AG09319 (cell line): ENCODE data around the gene POFUT2.

ENCODE experiments used
- DNase-seq: peaks from one replicate; pipeline ENCODE4 v3.0.0-alpha.2; 2010; ENCODE audit warnings: low read depth; ENCODE audit errors: extremely low read depth
- CTCF ChIP-seq: IDR thresholded peaks from 2 replicates; pipeline ENCODE4 v1.5.1; 2011; ENCODE audit warnings: low read depth, mild to moderate bottlenecking, inconsistent platforms, low read length, moderate library complexity

Gene POFUT2

GRCh38 chr21:45254460-45254930 is 33.2 kb downstream of the POFUT2 start:
- TF ChIP-seq CTCF = no peak
- no peak for DNase-seq

DNA sequence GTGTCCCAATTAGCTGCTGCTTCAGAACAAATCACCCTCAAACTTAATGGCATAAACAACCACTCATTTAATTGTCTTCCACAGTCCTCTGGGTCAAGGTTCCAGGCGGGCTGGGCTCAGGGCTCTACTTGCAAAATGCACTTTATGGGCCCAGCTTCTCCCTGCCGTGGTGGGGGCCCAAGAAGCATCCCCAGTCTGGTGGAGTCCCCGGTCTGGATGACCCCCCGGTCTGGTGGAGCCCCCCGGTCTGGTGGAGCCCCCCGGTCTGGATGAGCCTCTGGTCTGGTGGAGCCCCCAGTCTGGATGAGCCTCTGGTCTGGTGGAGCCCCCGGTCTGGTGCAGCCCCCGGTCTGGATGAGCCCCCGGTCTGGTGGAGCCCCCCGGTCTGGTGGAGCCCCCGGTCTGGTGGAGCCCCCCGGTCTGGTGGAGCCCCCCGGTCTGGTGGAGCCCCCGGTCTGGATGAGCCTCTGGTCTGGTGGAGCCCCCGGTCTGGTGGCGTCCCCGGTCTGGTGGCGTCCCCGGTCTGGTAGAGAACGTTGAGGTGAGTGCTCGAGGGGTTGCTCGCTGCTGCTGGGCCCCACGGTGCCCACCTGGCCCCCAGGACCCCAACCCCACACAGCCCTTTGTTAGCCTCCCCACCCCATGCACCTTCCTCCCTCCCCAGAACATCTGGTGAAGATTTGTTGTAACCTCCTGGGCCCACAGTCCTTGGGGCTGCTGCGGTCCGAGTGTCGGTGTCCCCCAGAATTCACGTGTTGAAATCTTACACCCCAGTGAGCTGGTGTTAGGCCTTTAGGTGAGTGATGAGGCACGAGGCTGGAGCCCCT is 33.8 kb downstream of the POFUT2 start:
- no peak for DNase-seq
- no peak for TF ChIP-seq CTCF

DNA sequence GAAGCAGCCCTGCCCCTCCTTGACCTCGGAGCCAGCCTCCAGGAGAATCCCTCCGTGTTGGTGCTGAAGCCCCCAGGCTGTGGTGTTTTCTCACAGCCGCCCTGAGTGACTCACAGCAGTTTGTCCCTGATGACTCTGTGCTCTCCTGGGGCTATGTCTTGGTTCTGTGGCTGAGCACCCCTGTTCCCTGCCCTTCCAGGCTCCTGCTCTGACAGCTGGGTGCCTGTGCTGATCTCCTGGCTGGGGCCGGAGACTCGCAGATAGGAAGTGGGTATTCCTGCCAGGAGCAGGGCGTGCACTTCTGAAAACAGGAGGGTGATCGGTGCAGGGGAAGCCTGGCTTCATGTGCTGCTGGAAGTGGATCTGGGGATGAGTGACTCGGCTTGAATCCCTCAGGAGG is 34.5 kb downstream of the POFUT2 start:
- no peak for TF ChIP-seq CTCF
- no peak for DNase-seq

GRCh38 chr21:45252448-45252925 is 35.2 kb downstream of the POFUT2 start:
- no peak for TF ChIP-seq CTCF
- no peak for DNase-seq

DNA sequence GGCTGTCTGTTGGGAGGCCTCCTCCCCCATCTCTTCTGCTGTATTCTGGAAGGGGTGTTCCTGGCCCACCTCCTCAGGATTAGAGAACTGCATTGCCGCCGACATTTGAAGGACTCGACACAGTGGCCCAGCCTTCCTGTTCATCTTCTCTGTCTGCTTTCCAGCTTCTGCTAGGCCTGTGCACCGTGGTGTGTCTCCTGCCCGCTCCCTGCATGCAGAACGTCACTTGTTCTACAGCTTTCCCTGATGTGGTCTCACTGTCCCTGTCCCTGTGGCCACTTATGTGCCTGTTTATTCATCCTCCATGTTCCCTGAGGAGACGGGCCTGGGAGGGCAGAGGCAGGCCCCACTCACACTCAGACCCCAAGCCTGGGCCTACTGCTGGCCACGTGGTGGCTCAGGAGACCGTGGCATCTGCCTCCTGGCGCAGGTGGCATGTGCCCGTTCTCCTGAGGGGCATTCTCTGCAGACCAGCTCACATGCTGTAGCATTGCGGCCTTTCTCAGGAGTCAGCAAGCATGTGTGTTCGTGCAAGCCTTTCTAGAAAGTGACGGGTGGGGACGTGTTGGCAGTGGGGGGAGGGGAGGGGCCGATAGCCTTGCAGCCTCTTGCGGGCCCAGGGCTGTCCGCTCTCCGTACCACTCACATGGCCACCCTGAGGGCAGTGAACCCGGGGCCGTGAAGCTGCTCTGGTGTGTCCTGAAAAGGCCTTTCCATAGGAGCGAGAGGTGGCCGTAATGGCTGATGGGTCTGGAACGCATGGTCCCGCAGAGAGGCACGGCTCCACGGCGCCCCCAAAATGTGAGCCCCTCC is 35.9 kb downstream of the POFUT2 start:
- no peak for DNase-seq
- TF ChIP-seq CTCF = no peak

GRCh38 chr21:45250914-45251634 is 36.6 kb downstream of the POFUT2 start:
- TF ChIP-seq CTCF = no peak
- DNase-seq = no peak
